K562 (cell line): ENCODE data around the gene APOC1. TPM values are rescaled to one million over a fixed set of nuclear protein-coding genes. Genes with fewer than 3 reads are reported as not detected.

Experiments
- CHD2 ChIP-seq: IDR thresholded peaks from 2 replicates; pipeline ENCODE4 v1.6.1; 2011; ENCODE audit warnings: low read depth, low read length
- EWSR1 ChIP-seq: fragments of 450-650 bp; IDR thresholded peaks from 2 replicates; pipeline ENCODE4 v1.6.1; 2018; ENCODE audit warnings: borderline replicate concordance, mild to moderate bottlenecking, low read depth, moderate library complexity; ENCODE audit not compliant: partially characterized antibody
- NFIC ChIP-seq: fragments of 450-650 bp; IDR thresholded peaks from 2 replicates; pipeline ENCODE4 v1.6.1; 2017; ENCODE audit warnings: mild to moderate bottlenecking, inconsistent platforms
- NR2C1 ChIP-seq, 2 experiments: fragments of 450-650 bp; IDR thresholded peaks; 2 replicates each; pipeline ENCODE4 v1.6.1; 2017; ENCODE audit warnings: mild to moderate bottlenecking in 2 of 2, antibody characterized with exemption in 1 of 2, inconsistent platforms in 1 of 2, missing compliant biosample characterization in 1 of 2, missing genetic modification characterization in 1 of 2
- PREB ChIP-seq: sonication (generic); formaldehyde crosslinking; IDR thresholded peaks from 2 replicates; pipeline ENCODE4 v1.8.1; 2023; ENCODE audit warnings: mild to moderate bottlenecking, missing genetic modification reagents
- STAG1 ChIP-seq: sonication (generic); formaldehyde crosslinking; IDR thresholded peaks from 2 replicates; pipeline ENCODE4 v1.5.0; 2020; ENCODE audit warnings: missing genetic modification reagents, borderline replicate concordance
- XRCC5 ChIP-seq: fragments of 200-400 bp; formaldehyde crosslinking; IDR thresholded peaks from 2 replicates; pipeline ENCODE4 v1.6.1; 2017; ENCODE audit warnings: low read depth, mild to moderate bottlenecking, low read length
- ZNF217 ChIP-seq: sonication (generic); formaldehyde crosslinking; IDR thresholded peaks from 2 replicates; pipeline ENCODE4 v1.8.0; 2022; ENCODE audit warnings: mild to moderate bottlenecking, missing genetic modification reagents
- polyA plus RNA-seq, 8 experiments: library from polyadenylated mRNA; depleted of rRNA in 4 of 8; stranded (reverse) in 5 of 8; unstranded in 3 of 8; fragments of >200 nt; fragmentation: Nextera tagmentation in 2 of 8; fragmentation: Illumina TruSeq in 1 of 8; extraction: Ambion mirVana in 2 of 8; extraction: Trizol in 1 of 8; gene quantifications; 2 replicates each; pipeline versions ENCODE4 v1.2.1 to v1.2.3, GENCODE V29; 2011 to 2014; ENCODE audit warnings: inconsistent platforms in 1 of 8, missing spikeins in 1 of 8
- total RNA-seq, 7 experiments: library from RNA; depleted of rRNA in 6 of 7; stranded (reverse); fragments of >200 nt in 6 of 7; fragmentation: Illumina TruSeq in 2 of 7; extraction: Trizol in 2 of 7; gene quantifications; 2 replicates each; pipeline versions ENCODE4 v1.2.1 to v1.2.3, GENCODE V29; 2011 to 2021; ENCODE audit warnings: low replicate concordance in 1 of 7
- TF ChIP-seq, protein P1 (sequence below): fragments of 250-450 bp; sonication (Bioruptor Pico); IDR thresholded peaks from 2 replicates; pipeline ENCODE4 v1.5.0; 2021
- TF ChIP-seq, protein P2 (sequence below): fragments of 150-350 bp; conservative IDR thresholded peaks from 2 replicates; pipeline ENCODE4 v1.6.1; 2014; ENCODE audit warnings: low read length
- TF ChIP-seq, protein P3 (sequence below), 2 experiments: fragments of 450-650 bp; IDR thresholded peaks; 2 replicates each; pipeline ENCODE4 v1.6.1; 2018; ENCODE audit warnings: mild to moderate bottlenecking in 2 of 2, low read depth in 1 of 2; ENCODE audit not compliant: partially characterized antibody in 2 of 2
- TF ChIP-seq, protein P4 (sequence below): sonication (generic); formaldehyde crosslinking; IDR thresholded peaks from 2 replicates; pipeline ENCODE4 v1.8.0; 2023; ENCODE audit warnings: missing genetic modification reagents, mild to moderate bottlenecking, borderline replicate concordance

The APOC1 gene
- total and polyA plus RNA-seq, 9 of the 15 experiments (the other 6 are each of a cell fraction or from before 2014, with no cell fraction given) = 115 to 408 (median 220) TPM

DNA sequence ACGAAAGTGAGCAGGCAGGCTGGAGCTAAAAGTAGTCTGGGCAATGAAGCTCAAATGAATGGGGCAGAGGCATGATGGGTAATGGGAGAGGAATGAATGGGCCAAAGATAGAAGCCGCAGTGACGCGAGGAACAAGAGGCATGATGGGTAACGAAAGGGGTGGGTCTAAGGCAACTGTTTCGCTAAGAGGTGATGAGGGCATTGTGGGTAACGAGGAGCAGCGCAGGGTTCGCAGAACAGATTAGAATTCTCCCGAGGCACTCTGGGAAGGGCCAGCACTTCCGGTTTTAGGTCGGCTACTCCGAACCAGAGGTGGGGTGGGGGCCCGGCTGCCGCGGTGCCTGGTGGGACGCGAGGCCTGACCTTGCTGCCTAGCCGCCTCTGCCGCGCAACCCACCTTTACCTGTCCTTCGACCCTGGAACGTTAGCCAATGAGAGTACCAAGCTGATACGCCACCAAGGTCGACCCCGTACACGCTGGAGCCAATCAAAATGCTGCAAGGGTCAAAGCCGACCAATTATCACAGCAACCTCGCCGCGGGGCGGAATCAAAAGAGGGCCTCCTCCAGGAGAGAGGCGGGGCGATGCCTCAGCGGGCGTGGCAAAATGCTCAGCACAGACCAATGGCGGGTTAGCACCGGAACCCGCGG, 23.9 kb upstream of the APOC1 start (continued):
- TF ChIP-seq, protein P1, sequence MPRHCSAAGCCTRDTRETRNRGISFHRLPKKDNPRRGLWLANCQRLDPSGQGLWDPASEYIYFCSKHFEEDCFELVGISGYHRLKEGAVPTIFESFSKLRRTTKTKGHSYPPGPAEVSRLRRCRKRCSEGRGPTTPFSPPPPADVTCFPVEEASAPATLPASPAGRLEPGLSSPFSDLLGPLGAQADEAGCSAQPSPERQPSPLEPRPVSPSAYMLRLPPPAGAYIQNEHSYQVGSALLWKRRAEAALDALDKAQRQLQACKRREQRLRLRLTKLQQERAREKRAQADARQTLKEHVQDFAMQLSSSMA (CRISPR knock-in tag) = no peak
- TF ChIP-seq PREB (CRISPR knock-in tag) (no peak), CHD2 (no peak), EWSR1 (no peak), STAG1 (CRISPR knock-in tag) (no peak), ZNF217 (no peak), NFIC (no peak; the same call in 1 of the 2 replicates), NR2C1 (IDR thresholded peaks at IDR 0.05) (peak; percentile 98), NR2C1 (tag; IDR thresholded peaks at IDR 0.05) (peak; percentile 99), XRCC5 (peak; percentile 35; the same call in 1 of the 2 replicates)
- TF ChIP-seq, protein P2, sequence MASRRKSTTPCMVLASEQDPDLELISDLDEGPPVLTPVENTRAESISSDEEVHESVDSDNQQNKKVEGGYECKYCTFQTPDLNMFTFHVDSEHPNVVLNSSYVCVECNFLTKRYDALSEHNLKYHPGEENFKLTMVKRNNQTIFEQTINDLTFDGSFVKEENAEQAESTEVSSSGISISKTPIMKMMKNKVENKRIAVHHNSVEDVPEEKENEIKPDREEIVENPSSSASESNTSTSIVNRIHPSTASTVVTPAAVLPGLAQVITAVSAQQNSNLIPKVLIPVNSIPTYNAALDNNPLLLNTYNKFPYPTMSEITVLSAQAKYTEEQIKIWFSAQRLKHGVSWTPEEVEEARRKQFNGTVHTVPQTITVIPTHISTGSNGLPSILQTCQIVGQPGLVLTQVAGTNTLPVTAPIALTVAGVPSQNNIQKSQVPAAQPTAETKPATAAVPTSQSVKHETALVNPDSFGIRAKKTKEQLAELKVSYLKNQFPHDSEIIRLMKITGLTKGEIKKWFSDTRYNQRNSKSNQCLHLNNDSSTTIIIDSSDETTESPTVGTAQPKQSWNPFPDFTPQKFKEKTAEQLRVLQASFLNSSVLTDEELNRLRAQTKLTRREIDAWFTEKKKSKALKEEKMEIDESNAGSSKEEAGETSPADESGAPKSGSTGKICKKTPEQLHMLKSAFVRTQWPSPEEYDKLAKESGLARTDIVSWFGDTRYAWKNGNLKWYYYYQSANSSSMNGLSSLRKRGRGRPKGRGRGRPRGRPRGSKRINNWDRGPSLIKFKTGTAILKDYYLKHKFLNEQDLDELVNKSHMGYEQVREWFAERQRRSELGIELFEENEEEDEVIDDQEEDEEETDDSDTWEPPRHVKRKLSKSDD = no peak
- TF ChIP-seq, protein P3, sequence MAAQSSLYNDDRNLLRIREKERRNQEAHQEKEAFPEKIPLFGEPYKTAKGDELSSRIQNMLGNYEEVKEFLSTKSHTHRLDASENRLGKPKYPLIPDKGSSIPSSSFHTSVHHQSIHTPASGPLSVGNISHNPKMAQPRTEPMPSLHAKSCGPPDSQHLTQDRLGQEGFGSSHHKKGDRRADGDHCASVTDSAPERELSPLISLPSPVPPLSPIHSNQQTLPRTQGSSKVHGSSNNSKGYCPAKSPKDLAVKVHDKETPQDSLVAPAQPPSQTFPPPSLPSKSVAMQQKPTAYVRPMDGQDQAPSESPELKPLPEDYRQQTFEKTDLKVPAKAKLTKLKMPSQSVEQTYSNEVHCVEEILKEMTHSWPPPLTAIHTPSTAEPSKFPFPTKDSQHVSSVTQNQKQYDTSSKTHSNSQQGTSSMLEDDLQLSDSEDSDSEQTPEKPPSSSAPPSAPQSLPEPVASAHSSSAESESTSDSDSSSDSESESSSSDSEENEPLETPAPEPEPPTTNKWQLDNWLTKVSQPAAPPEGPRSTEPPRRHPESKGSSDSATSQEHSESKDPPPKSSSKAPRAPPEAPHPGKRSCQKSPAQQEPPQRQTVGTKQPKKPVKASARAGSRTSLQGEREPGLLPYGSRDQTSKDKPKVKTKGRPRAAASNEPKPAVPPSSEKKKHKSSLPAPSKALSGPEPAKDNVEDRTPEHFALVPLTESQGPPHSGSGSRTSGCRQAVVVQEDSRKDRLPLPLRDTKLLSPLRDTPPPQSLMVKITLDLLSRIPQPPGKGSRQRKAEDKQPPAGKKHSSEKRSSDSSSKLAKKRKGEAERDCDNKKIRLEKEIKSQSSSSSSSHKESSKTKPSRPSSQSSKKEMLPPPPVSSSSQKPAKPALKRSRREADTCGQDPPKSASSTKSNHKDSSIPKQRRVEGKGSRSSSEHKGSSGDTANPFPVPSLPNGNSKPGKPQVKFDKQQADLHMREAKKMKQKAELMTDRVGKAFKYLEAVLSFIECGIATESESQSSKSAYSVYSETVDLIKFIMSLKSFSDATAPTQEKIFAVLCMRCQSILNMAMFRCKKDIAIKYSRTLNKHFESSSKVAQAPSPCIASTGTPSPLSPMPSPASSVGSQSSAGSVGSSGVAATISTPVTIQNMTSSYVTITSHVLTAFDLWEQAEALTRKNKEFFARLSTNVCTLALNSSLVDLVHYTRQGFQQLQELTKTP (IDR thresholded peaks at IDR 0.05; ENCODE audit: low read depth in 1 of 2, partially characterized antibody in 2 of 2) = peak in 1 of 2 experiments; percentile 96
- TF ChIP-seq, protein P4, sequence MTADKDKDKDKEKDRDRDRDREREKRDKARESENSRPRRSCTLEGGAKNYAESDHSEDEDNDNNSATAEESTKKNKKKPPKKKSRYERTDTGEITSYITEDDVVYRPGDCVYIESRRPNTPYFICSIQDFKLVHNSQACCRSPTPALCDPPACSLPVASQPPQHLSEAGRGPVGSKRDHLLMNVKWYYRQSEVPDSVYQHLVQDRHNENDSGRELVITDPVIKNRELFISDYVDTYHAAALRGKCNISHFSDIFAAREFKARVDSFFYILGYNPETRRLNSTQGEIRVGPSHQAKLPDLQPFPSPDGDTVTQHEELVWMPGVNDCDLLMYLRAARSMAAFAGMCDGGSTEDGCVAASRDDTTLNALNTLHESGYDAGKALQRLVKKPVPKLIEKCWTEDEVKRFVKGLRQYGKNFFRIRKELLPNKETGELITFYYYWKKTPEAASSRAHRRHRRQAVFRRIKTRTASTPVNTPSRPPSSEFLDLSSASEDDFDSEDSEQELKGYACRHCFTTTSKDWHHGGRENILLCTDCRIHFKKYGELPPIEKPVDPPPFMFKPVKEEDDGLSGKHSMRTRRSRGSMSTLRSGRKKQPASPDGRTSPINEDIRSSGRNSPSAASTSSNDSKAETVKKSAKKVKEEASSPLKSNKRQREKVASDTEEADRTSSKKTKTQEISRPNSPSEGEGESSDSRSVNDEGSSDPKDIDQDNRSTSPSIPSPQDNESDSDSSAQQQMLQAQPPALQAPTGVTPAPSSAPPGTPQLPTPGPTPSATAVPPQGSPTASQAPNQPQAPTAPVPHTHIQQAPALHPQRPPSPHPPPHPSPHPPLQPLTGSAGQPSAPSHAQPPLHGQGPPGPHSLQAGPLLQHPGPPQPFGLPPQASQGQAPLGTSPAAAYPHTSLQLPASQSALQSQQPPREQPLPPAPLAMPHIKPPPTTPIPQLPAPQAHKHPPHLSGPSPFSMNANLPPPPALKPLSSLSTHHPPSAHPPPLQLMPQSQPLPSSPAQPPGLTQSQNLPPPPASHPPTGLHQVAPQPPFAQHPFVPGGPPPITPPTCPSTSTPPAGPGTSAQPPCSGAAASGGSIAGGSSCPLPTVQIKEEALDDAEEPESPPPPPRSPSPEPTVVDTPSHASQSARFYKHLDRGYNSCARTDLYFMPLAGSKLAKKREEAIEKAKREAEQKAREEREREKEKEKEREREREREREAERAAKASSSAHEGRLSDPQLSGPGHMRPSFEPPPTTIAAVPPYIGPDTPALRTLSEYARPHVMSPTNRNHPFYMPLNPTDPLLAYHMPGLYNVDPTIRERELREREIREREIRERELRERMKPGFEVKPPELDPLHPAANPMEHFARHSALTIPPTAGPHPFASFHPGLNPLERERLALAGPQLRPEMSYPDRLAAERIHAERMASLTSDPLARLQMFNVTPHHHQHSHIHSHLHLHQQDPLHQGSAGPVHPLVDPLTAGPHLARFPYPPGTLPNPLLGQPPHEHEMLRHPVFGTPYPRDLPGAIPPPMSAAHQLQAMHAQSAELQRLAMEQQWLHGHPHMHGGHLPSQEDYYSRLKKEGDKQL (CRISPR knock-in tag) = no peak
